HEK293 (cell line): ENCODE data around the gene MACROH2A2.

Experiments
- CTCF ChIP-seq: fragments of 450-650 bp; formaldehyde crosslinking; IDR thresholded peaks from 2 replicates; pipeline ENCODE4 v1.5.1; 2016; ENCODE audit warnings: missing biosample characterization, missing genetic modification characterization
- KLF1 ChIP-seq: fragments of 450-650 bp; formaldehyde crosslinking; IDR thresholded peaks from 2 replicates; pipeline ENCODE4 v1.5.1; 2016; ENCODE audit warnings: missing biosample characterization, missing genetic modification characterization
- PRDM4 ChIP-seq: fragments of 450-650 bp; formaldehyde crosslinking; IDR thresholded peaks from 2 replicates; pipeline ENCODE4 v1.5.1; 2017; ENCODE audit warnings: missing biosample characterization, missing genetic modification characterization
- SCRT2 ChIP-seq: fragments of 450-650 bp; formaldehyde crosslinking; IDR thresholded peaks from 2 replicates; pipeline ENCODE4 v1.5.1; 2016; ENCODE audit warnings: missing biosample characterization, missing genetic modification characterization
- ZBTB49 ChIP-seq: fragments of 450-650 bp; formaldehyde crosslinking; IDR thresholded peaks from 2 replicates; pipeline ENCODE4 v1.5.1; 2016; ENCODE audit warnings: missing biosample characterization, missing genetic modification characterization, low read depth
- ZEB2 ChIP-seq: fragments of 450-650 bp; formaldehyde crosslinking; IDR thresholded peaks from 2 replicates; pipeline ENCODE4 v1.5.1; 2016; ENCODE audit warnings: missing biosample characterization, missing genetic modification characterization
- ZFP37 ChIP-seq: fragments of 450-650 bp; formaldehyde crosslinking; IDR thresholded peaks from 2 replicates; pipeline ENCODE4 v1.5.1; 2016; ENCODE audit warnings: missing biosample characterization, missing genetic modification characterization
- ZFP69B ChIP-seq: fragments of 450-650 bp; formaldehyde crosslinking; IDR thresholded peaks from 2 replicates; pipeline ENCODE4 v1.5.1; 2016; ENCODE audit warnings: missing biosample characterization, missing genetic modification characterization
- ZNF112 ChIP-seq: fragments of 450-650 bp; formaldehyde crosslinking; IDR thresholded peaks from 2 replicates; pipeline ENCODE4 v1.5.0; 2017; ENCODE audit warnings: missing biosample characterization, missing genetic modification characterization
- ZNF292 ChIP-seq: fragments of 450-650 bp; formaldehyde crosslinking; IDR thresholded peaks from 2 replicates; pipeline ENCODE4 v1.5.1; 2016; ENCODE audit warnings: low read depth, missing biosample characterization, missing genetic modification characterization, borderline replicate concordance
- ZNF335 ChIP-seq: fragments of 450-650 bp; formaldehyde crosslinking; conservative IDR thresholded peaks from 2 replicates; pipeline ENCODE4 v1.5.1; 2016; ENCODE audit warnings: missing biosample characterization, missing genetic modification characterization
- ZNF366 ChIP-seq: fragments of 450-650 bp; formaldehyde crosslinking; conservative IDR thresholded peaks from 2 replicates; pipeline ENCODE4 v1.5.1; 2016; ENCODE audit warnings: missing biosample characterization, missing genetic modification characterization
- ZNF426 ChIP-seq: fragments of 450-650 bp; formaldehyde crosslinking; IDR thresholded peaks from 2 replicates; pipeline ENCODE4 v1.5.1; 2017; ENCODE audit warnings: missing biosample characterization, missing genetic modification characterization, mild to moderate bottlenecking, inconsistent platforms, moderate library complexity
- ZNF449 ChIP-seq: fragments of 450-650 bp; formaldehyde crosslinking; IDR thresholded peaks from 2 replicates; pipeline ENCODE4 v1.5.1; 2017; ENCODE audit warnings: missing biosample characterization, mild to moderate bottlenecking, missing genetic modification characterization, moderate library complexity
- ZNF513 ChIP-seq: fragments of 450-650 bp; IDR thresholded peaks from 2 replicates; pipeline ENCODE4 v1.5.1; 2018; ENCODE audit warnings: missing biosample characterization, missing genetic modification characterization
- ZNF514 ChIP-seq: fragments of 450-650 bp; formaldehyde crosslinking; IDR thresholded peaks from 2 replicates; pipeline ENCODE4 v1.5.1; 2016; ENCODE audit warnings: missing biosample characterization, missing genetic modification characterization
- ZNF521 ChIP-seq: fragments of 450-650 bp; formaldehyde crosslinking; IDR thresholded peaks from 2 replicates; pipeline ENCODE4 v1.5.1; 2017; ENCODE audit warnings: missing biosample characterization, mild to moderate bottlenecking, missing genetic modification characterization
- ZNF560 ChIP-seq: fragments of 450-650 bp; formaldehyde crosslinking; IDR thresholded peaks from 2 replicates; pipeline ENCODE4 v1.5.1; 2017; ENCODE audit warnings: missing biosample characterization, missing genetic modification characterization, borderline replicate concordance
- ZNF624 ChIP-seq: fragments of 450-650 bp; formaldehyde crosslinking; IDR thresholded peaks from 2 replicates; pipeline ENCODE4 v1.5.1; 2017; ENCODE audit warnings: missing biosample characterization, missing genetic modification characterization
- ZNF639 ChIP-seq: fragments of 450-650 bp; formaldehyde crosslinking; IDR thresholded peaks from 2 replicates; pipeline ENCODE4 v1.5.1; 2016; ENCODE audit warnings: missing biosample characterization, missing genetic modification characterization
- ZNF660 ChIP-seq: fragments of 450-650 bp; IDR thresholded peaks from 2 replicates; pipeline ENCODE4 v1.5.1; 2018; ENCODE audit warnings: missing biosample characterization, mild to moderate bottlenecking, missing genetic modification characterization
- ZNF837 ChIP-seq: fragments of 450-650 bp; formaldehyde crosslinking; IDR thresholded peaks from 2 replicates; pipeline ENCODE4 v1.5.1; 2016; ENCODE audit warnings: missing biosample characterization, missing genetic modification characterization
- ZNF843 ChIP-seq: fragments of 450-650 bp; formaldehyde crosslinking; IDR thresholded peaks from 2 replicates; pipeline ENCODE4 v1.5.1; 2016; ENCODE audit warnings: missing biosample characterization, missing genetic modification characterization
- ZSCAN23 ChIP-seq: fragments of 450-650 bp; formaldehyde crosslinking; IDR thresholded peaks from 2 replicates; pipeline ENCODE4 v1.5.1; 2016; ENCODE audit warnings: missing biosample characterization, missing genetic modification characterization

The MACROH2A2 gene

GRCh38 chr10:70146489-70147258 lies 94.0 kb downstream of the MACROH2A2 start, which contains the start of gene TYSND1 (continued):
- TF ChIP-seq ZBTB49, result no peak
- no peak for TF ChIP-seq ZNF560
- TF ChIP-seq ZNF837 (tag by site-specific recombination), result no peak
- TF ChIP-seq ZSCAN23 (tag by site-specific recombination), result no peak
- TF ChIP-seq ZNF112 (tag by site-specific recombination), result no peak
- peak; percentile 65 for TF ChIP-seq ZNF366 (tag by site-specific recombination)
- peak; percentile 93 for TF ChIP-seq ZEB2 (tag by site-specific recombination)
- TF ChIP-seq ZFP69B (tag by site-specific recombination), result peak; percentile 95
- TF ChIP-seq ZFP37 (tag by site-specific recombination), result peak; percentile 33; the same call in 1 of the 2 replicates
- peak; percentile 82 for TF ChIP-seq SCRT2 (tag by site-specific recombination)
- no peak; the same call in 1 of the 2 replicates for TF ChIP-seq KLF1
- no peak for TF ChIP-seq ZNF292 (tag by site-specific recombination)
- TF ChIP-seq ZNF843, result peak; percentile 30
- TF ChIP-seq ZNF639 (tag by site-specific recombination), result peak; percentile 72
- TF ChIP-seq ZNF660 (tag by site-specific recombination), result peak; percentile 56; the same call in 1 of the 2 replicates
- TF ChIP-seq PRDM4 (tag by site-specific recombination), result no peak
- peak; percentile 15; the same call in 1 of the 2 replicates for TF ChIP-seq ZNF449
- TF ChIP-seq CTCF (tag by site-specific recombination), result peak; percentile 95
- TF ChIP-seq ZNF513 (tag by site-specific recombination), result peak; percentile 40; the same call in 1 of the 2 replicates
- no peak for TF ChIP-seq ZNF521 (tag by site-specific recombination)
- TF ChIP-seq ZNF335, result 0 out of 2 replicates have a peak, but pooled peaks have one; percentile 9
- no peak for TF ChIP-seq ZNF514
- TF ChIP-seq ZNF624 (tag by site-specific recombination), result no peak
- no peak for TF ChIP-seq ZNF426 (tag by site-specific recombination)
